SKM-1 (cell line): ENCODE data around the gene CADM2.
"Not testable (repeated sequence)": the region's sequence is repeated elsewhere in the genome, so short reads cannot be mapped to it uniquely, and the experiment has no call there.

ENCODE experiments used
- DNase-seq: peaks from one replicate; lab custom pipeline; 2025; ENCODE audit not compliant: unreplicated experiment; lab: John Stamatoyannopoulos, UW

The CADM2 gene

DNA sequence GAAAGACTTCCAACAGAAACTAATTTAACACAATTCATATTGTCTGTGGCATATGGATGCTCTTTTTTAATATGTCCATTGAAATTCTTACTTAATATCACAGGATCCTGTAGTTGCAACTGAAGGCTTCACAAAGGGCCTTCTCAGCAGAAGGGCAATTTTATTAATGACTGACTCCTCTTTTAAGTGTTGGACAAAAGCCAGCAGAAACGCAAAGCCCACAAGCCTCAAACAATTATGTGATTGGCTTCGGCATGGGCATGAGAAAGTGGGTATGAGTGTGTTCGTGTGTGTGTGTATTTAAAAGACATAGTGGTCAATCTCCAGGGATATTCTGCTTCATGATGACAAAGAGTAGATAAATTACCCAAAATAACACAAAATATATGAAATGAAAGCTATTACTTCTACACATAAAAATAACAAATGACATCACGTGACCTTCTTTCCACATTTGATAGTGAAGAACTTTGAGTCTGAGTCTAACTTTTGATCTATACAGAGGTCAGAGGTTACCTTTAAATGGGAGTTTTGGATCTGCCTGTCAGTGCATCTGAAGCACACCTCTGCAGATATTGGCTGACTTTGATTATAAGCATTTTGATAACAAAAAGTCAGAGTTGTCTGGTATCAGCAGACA, 496.9 kb downstream of the CADM2 start:
- no peak for DNase-seq

DNA sequence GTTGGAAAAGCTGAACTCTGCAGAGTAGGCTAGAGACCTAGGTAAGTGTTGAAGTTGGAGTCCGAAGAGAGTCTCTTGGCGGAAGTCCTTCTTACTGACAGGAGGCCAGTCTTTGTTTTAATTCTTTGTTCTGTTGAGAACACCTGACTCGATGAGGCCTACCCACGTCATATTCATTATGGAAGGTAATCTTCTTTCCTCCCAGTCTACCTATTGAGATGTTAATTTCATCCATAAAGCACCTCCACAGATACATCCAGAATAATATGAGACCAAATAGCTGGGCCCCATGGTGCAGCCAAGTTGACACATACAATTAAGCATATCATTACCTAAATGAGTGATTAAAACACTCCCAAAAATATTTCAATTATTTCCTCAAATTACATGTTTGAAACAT, 515.5 kb downstream of the CADM2 start:
- DNase-seq, result no peak

DNA sequence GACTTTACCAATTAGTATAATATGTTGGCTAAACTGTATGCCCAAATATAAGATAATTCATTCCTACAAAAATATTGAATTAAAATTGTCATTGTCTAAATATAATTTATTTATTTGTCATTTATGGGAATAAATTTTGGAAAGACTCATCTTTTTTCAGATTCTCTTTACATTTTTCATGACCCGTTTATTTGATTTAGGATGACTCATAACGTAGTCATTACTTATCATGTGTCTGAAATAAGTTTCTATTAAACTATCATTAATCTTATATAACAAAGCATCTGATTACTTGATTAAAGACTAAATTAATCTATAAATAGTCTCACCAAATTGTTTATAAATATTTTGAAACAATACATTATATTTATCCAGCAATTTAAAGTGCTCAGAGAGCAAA, 516.6 kb downstream of the CADM2 start:
- DNase-seq, result no peak

DNA sequence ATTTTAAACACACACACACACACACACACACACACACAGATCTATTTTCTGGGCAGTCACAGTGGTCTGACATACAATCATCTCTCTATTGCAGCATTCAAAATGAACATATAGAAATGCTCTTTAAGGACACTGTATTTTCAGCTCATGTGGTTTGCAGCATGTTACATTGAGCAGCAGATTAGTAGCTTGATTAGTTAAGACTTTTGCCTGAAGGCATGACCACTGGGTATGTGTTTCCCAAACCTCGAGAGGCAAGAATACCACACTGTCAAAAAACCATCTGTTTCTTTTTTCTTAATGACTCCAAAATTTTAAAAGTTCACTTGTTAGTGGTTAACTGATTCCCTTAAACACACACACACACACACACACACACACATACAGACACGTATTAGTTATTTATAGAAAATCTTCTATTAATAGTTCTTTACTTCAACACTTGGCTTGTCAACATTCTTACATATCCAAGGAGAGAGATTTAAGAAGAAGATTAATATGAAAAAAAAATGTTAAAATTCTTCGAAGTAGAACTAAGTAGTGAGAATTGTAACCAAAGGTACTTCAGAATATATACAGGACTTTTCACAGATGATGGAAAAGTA, 518.2 kb downstream of the CADM2 start:
- DNase-seq, result no peak

DNA sequence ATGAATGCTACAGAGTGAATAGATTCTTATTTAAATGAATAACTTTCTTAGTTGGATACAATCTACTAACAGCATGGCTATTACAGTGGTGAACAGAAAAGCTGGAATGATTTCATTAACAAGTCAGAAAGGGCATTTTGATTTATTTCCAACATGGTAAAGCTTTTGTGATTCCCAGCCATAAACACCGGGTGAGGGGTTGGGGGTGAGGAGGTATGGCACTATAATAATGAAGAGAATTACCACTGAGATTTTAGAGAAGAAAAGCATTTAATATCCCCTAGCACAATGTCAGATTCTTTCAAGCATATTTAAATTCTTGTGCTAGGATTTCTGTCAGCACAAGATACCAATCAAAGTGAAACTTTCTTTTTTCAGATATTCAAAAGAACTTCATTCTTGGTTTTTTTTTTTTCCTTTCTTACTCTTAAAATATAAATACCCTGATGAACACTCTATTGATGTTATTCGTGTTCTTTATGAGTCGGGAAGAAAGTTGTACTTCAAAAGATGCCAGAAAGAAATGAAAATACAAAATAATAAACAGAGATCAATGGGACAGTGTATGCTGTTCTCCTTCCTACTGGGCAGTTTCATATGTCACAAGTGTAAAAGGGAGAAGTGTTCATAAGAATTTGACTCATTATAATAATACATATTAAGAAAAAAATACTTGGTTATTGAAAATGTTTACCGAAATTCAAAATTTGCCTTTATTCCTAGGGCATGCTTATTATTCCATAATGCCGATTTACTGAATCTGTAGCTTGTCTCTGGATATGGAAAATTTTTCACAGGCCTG, 522.8 kb downstream of the CADM2 start:
- DNase-seq, result no peak

DNA sequence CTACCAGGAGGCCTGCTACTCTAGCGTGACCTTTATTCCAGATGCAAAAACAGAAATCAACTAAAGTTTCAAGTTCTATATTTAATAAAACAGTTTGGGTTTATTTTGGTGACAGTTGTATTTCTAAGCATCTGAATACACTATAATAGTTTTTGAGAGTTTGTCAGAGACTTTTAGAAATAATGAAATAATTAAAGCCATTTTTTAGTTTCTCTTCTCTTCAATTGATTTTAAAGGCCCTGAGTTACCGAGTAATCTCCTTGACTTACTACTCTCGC, 523.4 kb downstream of the CADM2 start:
- no peak for DNase-seq

DNA sequence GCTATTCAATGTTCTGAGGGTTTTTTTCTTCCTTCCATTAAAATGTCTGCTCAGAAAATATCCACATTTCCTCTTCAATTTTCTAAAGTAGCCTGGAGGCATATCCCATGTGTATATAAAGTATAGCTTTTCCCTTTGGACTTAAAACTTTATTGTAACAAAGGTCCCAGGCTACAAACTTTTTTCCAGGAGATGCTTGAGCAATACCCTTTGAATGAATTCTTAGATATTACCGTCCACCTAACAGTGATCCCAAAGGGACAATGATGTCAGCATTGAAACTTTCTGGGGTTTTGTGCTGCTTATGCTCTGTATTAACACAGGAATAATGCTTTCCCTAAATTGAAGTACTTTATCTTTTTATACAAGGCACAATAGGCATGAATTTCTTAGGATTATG, 525.2 kb downstream of the CADM2 start:
- no peak for DNase-seq

DNA sequence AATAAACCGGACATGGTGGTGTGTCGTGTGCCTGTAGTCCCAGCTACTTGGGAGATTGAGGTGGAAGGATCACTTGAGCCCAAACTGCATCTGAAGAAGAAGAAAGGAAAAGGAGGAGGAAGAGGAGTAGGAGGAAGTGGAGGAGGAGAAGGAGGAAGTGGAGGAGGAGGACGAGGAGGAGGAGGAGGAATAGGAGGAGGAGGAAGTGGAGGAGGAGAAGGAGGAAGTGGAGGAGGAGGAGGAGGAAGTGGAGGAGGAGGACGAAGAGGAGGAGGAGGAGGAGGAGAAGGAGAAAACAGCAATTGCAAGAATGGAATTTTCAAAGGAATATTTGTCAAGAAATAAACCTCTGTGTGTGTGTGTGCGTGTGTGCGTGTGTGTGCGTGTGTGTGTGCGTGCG, 528.6 kb downstream of the CADM2 start:
- DNase-seq, result no peak

DNA sequence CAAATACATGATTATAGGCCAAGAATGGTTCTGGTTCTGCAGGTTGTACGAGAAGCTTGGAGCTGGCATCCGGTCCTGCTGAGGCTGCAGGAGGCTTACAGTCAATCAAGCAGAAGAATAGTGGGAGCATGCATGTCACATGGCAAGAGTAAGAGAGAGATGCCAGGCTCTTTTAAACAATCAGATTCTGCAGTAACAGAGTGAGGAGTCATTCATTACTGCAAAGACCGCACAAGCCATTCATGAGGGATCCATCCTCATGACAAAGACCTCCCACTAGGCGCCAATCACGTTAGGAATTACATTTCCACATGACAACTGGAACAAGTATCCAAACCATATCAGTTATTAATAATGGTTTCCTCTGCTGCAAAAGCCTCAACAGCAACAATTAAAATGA, 536.8 kb downstream of the CADM2 start:
- no peak for DNase-seq

DNA sequence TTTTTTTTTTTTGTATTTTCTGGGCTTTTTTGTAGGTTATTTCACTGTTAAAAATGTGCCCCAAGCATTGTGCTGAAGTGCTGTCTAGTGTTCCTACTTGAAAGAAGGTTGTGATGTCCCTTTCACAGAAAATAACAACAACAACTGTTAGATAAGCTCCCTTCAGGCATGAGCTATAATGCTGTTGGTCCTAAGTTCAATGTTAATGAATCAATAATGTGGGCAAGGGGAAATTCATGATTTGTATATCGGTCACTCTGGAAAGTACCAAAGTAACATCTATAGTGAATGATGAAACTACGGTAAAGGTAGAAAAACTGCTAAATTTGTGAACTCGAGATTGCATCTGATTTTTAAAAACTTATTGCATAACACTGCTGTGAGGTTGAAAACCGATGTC, 539.4 kb downstream of the CADM2 start:
- DNase-seq, result no peak

DNA sequence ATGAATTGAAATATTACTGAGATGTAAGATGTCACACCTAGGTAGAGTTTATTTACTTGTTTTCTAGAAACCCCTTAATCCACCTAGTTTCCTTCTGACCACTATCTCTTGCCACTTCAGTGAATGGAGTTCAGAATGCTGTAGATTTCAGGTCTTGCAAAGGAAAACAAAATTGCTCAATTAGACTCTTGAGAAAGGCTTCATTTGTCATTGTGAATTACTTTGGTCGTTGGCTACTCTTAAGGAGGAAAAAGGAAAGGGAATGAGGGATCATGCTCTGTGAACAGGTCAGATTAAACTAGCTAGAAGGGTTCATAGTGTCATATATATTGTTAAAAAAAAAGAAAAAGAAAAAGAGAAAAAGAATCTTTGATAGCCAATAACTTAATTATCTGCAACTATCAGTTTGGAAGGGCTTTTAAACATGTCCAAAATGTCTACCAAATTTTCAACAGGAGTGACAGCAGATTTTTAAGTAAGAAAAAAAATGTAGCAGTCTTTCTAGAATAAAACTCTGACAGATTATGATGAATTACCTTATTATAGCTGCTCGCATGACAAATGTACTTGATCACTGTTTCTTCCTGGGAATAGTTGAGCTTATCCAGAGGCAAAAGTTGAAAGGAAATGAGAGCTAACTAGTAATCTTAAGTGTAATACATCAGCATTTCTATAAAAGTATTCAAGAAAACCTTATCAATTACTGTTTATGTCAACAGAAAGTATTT, 543.5 kb downstream of the CADM2 start:
- DNase-seq, result no peak

DNA sequence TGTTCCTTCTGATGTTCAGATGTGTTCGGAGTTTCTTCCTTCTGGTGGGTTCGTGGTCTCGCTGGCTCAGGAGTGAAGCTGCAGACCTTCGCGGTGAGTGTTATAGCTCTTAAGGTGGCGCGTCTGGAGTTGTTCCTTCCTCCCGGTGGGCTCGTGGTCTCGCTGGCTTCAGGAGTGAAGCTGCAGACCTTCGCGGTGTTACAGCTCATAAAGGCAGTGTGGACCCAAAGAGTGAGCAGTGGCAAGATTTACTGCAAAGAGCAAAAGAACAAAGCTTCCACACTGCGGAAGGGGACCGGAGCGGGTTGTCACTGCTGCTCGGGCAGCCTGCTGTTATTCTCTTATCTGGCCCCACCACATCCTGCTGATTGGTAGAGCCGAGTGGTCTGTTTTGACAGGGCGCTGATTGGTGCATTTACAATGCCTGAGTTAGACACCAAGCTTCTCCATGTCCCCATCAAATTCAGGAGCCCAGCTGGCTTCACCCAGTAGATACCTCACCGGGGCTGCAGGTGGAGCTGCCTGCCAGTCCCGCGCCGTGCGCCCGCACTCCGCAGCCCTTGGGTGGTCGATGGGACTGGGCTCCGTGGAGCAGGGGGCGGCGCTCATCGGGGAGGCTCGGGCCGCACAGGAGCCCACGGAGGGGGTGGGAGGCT, 545.5 kb downstream of the CADM2 start:
- DNase-seq, result not testable (repeated sequence)

DNA sequence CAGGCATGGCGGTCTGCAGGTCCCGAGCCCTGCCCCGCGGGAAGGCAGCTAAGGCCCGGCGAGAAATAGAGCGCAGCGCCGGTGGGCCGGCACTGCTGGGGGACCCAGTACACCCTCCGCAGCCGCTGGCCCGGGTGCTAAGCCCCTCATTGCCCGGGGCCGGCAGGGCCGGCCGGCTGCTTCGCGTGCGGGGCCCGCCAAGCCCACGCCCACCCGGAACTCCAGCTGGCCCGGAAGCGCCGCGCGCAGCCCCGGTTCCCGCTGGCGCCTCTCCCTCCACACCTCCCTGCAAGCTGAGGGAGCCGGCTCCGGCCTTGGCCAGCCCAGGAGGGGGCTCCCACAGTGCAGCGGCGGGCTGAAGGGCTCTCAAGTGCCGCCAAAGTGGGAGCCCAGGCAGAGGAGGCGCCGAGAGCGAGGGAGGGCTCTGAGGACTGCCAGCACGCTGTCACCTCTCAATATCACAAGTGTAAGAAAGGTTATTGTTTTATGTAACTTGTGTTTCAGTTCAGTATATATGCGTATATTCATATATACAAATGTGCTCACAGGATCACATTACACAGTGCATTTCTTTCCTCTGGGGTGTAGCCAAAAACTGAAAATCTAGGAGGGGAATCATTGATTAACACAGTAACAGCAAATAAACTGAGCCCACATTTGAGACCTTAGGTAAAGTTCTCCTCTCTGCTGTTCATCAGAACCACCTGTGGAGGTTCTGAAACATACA, 546.2 kb downstream of the CADM2 start:
- not testable (repeated sequence) for DNase-seq

DNA sequence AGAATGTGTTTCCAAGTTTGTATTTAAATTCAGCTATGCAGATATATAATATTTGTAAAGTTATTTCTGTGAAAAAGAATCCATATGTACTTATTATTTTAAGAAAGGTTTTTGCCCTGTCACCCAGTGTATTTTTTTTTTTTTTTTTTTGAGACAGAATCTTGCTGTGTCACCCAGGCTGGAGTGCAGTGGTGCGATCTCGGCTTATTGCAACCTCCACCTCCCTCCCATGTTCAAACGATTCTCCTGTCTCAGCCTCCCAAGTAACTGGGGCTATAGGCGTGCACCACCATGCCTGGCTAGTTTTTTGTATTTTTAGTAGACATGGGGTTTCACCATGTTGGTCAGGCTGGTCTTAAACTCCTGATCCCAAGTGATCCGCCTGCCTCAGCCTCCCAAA, 548.3 kb downstream of the CADM2 start:
- not testable (repeated sequence) for DNase-seq

DNA sequence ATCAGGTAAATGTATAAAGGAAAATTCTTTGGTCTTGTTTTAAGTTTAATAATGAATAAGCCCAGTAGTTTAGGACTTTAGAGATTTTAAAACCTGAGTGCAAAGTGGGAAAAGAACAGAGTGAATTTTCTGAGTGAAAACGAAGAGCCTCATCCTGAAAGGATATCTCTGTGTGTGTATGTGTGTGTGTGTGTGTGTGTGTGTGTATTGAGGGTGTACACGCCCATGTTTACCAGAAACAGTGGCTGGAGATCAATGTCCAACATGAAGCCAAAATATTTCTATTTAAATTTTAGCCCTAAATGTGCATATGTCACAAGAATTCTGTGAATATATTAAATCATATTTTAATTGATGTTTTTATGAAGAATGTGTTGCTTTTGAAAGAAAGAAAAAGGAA, 549.9 kb downstream of the CADM2 start:
- no peak for DNase-seq

DNA sequence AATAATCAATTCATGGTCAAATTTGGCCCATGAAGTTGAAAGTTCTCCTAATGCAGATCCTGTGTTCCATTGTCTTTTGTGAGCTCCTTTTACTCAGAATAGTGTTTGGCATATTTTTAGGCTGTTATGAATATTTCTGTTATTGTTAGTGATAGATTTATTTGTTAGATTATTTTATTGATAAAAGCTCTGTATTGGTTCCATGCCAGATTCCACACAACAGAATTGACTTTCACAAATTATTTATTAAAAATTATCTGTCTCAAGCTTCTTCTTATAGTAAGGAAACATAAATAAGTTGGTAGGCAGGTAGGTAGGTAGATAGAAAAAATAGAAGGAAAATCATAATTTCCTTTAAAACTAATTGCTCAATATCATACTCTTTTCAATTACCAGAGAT, 557.4 kb downstream of the CADM2 start:
- DNase-seq, result no peak

DNA sequence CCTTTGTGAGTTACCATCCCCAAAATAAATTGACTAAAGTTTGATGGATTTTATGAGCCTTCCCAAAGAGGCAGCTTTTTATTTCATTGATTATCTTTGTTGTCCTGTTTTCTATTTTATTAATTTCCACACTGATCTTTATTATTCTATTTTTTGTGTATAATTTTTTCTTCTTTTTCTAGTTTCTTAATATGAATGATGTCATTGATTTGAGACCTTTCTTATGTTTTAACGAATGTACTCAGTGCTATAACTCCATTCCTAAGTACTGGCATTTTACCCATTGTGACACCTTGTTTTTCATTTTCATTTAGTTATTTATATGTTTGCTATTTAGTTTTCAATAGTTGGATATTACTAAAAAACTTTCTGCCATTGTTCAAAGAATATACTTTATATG, 565.3 kb downstream of the CADM2 start:
- DNase-seq, result no peak

DNA sequence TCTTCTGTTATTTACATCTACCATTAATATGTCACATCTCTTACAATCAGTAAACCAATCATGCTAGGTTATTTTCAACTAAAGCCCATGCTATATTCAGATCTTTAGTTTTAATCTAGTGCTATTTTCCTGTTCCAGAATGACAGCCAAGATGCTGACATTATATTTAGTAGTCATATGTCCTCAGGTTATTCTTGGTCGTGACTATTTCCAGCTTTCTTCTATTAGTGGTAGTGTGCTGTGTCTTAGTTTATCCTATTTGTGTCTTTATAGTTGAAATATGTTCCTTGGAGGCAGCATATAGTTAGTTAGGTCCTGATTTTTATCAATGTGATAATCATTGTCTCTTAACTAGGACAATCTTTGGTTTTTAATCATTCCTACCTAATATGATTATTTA, 566.5 kb downstream of the CADM2 start:
- no peak for DNase-seq

DNA sequence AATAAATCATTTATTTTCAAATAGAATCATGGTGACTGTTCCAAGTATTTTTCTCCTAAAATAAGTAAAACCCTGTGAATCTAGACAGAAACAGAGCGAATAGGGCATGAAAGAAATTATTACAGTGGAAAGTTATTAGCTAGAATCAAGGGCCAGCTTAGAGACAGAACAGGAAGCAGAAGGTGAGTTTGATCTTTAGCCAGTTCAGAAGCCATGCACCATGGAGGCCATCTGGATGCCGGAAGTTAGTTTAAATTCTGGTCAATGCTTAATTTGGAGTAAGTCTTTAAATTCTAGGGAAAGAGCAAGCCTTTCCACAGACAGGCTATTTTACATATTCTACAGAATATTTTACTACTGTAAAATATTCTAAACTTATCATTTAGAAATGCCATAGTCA, 574.8 kb downstream of the CADM2 start:
- no peak for DNase-seq

DNA sequence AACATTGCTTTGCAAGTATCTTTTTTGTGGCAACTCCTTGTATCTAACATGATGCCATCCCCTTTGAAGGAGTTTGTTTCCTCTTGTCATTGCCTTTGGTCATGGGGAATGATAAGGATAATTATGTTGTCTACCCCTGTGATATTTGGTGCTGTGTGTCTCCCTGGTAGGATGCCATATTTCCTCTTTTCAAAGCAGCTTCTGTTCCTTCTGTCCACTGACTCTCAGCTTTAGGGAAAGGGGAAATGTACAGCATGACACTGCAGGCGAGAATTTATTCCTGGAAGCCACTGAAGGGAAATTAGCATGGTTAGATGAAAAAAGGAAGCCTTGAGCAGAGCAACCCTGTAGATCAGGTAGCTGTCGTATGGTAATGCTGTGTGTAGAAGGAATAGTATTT, 576.7 kb downstream of the CADM2 start:
- peak; percentile 53 for DNase-seq

DNA sequence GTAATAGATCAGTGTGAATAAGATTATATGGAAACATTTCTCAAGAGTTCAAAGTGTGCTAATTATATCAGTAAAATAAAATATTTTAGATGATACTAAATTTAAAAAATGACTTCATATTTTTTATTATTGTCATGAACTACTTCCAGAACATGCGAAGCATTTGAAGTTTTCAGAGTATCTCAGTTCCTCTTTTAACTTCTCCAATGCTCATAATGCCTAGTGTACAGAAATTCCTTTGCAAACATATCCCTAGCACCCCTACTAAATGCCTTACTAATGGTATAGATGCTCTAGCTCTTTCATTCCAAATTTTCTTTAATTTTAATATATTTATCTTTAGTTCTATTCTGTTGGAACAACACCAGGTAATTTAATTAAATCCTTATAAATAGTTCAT, 580.4 kb downstream of the CADM2 start:
- no peak for DNase-seq
